D721Med (cell line): ENCODE results near the gene HENMT1.
"Not testable (repeated sequence)": the region's sequence is repeated elsewhere in the genome, so short reads cannot be mapped to it uniquely, and the experiment has no call there.

ENCODE experiments used
- DNase-seq: peaks from one replicate; pipeline ENCODE4 v3.0.0; 2011; ENCODE audit warnings: low spot score; ENCODE audit not compliant: insufficient read length
- FAIRE-seq: peaks from 2 replicates; lab custom pipeline; 2011; peaks lifted over from hg19 to GRCh38; lab: Jason Lieb, UNC
- TF ChIP-seq, protein P1 (sequence below): IDR thresholded peaks from 2 replicates; pipeline ENCODE4 v1.5.1; 2012; ENCODE audit warnings: mild to moderate bottlenecking, control low read depth; ENCODE audit not compliant: insufficient read depth; ENCODE audit errors: missing control alignments

HENMT1 gene

GRCh38 chr1:108669679-108670078, 8.8 kb upstream of the HENMT1 start:
- FAIRE-seq (no peak), DNase-seq (no peak)
- TF ChIP-seq, protein P1, sequence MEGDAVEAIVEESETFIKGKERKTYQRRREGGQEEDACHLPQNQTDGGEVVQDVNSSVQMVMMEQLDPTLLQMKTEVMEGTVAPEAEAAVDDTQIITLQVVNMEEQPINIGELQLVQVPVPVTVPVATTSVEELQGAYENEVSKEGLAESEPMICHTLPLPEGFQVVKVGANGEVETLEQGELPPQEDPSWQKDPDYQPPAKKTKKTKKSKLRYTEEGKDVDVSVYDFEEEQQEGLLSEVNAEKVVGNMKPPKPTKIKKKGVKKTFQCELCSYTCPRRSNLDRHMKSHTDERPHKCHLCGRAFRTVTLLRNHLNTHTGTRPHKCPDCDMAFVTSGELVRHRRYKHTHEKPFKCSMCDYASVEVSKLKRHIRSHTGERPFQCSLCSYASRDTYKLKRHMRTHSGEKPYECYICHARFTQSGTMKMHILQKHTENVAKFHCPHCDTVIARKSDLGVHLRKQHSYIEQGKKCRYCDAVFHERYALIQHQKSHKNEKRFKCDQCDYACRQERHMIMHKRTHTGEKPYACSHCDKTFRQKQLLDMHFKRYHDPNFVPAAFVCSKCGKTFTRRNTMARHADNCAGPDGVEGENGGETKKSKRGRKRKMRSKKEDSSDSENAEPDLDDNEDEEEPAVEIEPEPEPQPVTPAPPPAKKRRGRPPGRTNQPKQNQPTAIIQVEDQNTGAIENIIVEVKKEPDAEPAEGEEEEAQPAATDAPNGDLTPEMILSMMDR: no peak

GRCh38 chr1:108668777-108669176, 7.9 kb upstream of the HENMT1 start:
- DNase-seq (no peak), FAIRE-seq (no peak)
- TF ChIP-seq, protein P1: no peak

- FAIRE-seq: not testable (repeated sequence)
Observed at GRCh38 chr1:108667422-108667821, 6.5 kb upstream of the HENMT1 start.

DNA sequence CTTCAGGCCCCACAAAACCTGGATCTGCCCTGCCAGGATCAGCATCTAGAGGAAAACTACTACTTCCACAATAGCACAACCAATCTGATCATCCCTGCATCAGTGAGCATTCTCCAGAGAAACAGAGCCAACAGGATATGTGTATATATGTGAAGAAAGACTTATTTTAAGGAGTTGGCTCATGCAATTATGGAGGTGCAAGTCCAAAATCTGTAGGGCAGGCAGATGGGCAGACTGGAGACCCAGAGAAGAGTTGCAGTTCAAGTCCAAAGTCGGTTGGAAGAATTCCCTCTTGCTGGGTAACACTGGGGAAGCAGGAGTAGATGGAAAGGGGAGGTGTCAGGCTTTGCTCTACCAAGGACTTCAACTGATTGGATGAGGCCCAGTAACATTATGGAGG, 4.9 kb upstream of the HENMT1 start:
- TF ChIP-seq, protein P1: no peak
- DNase-seq: no peak
- no peak for FAIRE-seq

More at GRCh38 chr1:108667422-108667821, 6.5 kb upstream of the HENMT1 start:
- DNase-seq: not testable (repeated sequence)

DNA sequence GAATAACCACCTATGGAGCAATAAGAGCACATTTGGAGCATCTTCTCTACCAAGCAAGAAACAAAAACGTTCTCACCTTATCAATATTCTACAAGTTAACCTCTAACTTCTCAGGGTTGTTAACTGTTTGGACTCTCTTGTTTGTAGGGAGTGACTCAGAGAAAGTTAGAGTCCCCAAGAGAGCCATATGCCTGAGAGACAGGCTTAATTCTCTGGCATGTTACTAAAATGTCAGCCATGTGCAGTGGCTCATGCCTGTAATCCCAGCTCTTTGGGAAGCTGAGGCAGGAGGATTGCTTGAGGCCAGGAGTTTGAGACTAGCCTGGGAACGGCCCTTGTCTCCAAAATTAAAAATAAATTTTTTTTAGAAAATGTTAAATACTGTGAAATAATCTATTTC, 4.2 kb upstream of the HENMT1 start:
- FAIRE-seq (no peak), DNase-seq (no peak)
- TF ChIP-seq, protein P1: no peak

DNA sequence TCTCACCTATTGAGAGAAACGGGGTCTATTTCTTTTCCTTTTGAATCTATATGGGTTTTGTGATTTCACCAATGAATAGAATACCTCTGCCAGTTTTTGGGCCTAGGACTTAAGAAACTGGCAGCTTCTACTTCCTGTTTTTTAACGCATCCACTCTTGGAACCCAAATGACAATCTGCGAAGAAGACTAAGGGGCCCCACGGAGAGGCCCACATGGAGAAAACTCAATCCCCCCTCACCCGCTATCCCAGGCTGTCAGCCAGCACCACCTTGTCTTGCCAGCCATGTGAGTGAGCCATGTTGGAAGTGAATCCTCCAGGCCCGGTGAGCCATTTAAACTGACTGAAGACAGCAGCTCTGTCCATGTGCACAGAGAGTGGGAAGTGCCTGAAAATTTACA, 3.6 kb upstream of the HENMT1 start:
- TF ChIP-seq, protein P1: no peak
- DNase-seq (no peak), FAIRE-seq (no peak)

GRCh38 chr1:108663074-108663473, 2.2 kb upstream of the HENMT1 start:
- TF ChIP-seq, protein P1: no peak
- DNase-seq: no peak
- no peak for FAIRE-seq
